Right atrium auricular region (tissue), 2 donors: Measurements from ENCODE around the gene SERPINF2. TPM values are rescaled to one million over a fixed set of nuclear protein-coding genes. Genes with fewer than 3 reads are reported as not detected.
"Not testable (repeated sequence)": the region's sequence is repeated elsewhere in the genome, so short reads cannot be mapped to it uniquely, and the experiment has no call there.

Experiments used
- DNase-seq: peaks from one replicate; pipeline ENCODE4 v3.0.0-alpha.2; 2019; ENCODE audit warnings: low spot score
- H3K27ac ChIP-seq, 2 donors: fragments of 200-600 bp; sonication (generic); 1 replicate in 1 of 2; 2 replicates in 1 of 2; pipeline ENCODE4 v1.5.1; 2016 to 2019
- H3K27me3 ChIP-seq, 2 donors: fragments of 200-600 bp; sonication (generic); one replicate each; pipeline versions ENCODE4 v1.5.1 to v1.6.0; 2017 to 2019
- H3K36me3 ChIP-seq: fragments of 200-600 bp; sonication (generic); one replicate; pipeline ENCODE4 v1.5.1; 2016
- H3K4me1 ChIP-seq, 2 donors: fragments of 200-600 bp; sonication (generic); one replicate each; pipeline versions ENCODE4 v1.5.1 to v1.6.0; 2017 to 2019
- H3K4me3 ChIP-seq, 2 donors: fragments of 200-600 bp; sonication (generic); 1 replicate in 1 of 2; 2 replicates in 1 of 2; pipeline ENCODE4 v1.5.1; 2017 to 2019; ENCODE audit warnings: mild to moderate bottlenecking in 1 of 2, moderate library complexity in 1 of 2
- H3K9me3 ChIP-seq, 2 donors: fragments of 200-600 bp; sonication (generic); one replicate each; pipeline ENCODE4 v1.5.1; 2019
- total RNA-seq, 2 donors: library from RNA; depleted of rRNA; stranded (reverse); fragments of >200 nt; gene quantifications; one replicate each; pipeline ENCODE4 v1.1.0, GENCODE V29; 2016
- TF ChIP-seq, protein P1 (sequence below), 2 donors: fragments of 200-600 bp; sonication (generic); IDR thresholded peaks; one replicate each; pipeline ENCODE4 v1.5.1; 2019; ENCODE audit warnings: antibody characterized with exemption in 2 of 2

Gene SERPINF2
- total RNA-seq, 2 donors from 2014 or later, result 1.0 to 1.5 TPM

DNA sequence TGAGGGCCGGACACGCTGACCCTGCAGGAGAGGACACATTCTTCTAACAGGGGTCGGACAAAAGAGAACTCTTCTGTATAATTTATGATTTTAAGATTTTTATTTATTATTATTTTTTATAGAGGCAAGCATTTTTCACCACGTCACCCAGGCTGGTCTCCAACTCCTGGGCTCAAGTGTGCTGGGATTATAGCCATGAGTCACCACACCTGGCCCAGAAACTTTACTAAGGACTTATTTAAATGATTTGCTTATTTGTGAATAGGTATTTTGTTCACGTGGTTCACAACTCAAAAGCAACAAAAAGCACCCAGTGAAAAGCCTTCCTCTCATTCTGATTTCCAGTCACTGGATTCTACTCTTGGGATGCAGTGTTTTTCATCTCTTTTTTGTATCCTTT lies 16.9 kb downstream of the SERPINF2 start:
- H3K4me1 ChIP-seq, result peaks cover 0 to 12% of the 10 kb centered on the region in 2 donors
- no peaks in the 10 kb centered on the region for H3K9me3 ChIP-seq
- TF ChIP-seq, protein P1, sequence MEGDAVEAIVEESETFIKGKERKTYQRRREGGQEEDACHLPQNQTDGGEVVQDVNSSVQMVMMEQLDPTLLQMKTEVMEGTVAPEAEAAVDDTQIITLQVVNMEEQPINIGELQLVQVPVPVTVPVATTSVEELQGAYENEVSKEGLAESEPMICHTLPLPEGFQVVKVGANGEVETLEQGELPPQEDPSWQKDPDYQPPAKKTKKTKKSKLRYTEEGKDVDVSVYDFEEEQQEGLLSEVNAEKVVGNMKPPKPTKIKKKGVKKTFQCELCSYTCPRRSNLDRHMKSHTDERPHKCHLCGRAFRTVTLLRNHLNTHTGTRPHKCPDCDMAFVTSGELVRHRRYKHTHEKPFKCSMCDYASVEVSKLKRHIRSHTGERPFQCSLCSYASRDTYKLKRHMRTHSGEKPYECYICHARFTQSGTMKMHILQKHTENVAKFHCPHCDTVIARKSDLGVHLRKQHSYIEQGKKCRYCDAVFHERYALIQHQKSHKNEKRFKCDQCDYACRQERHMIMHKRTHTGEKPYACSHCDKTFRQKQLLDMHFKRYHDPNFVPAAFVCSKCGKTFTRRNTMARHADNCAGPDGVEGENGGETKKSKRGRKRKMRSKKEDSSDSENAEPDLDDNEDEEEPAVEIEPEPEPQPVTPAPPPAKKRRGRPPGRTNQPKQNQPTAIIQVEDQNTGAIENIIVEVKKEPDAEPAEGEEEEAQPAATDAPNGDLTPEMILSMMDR (IDR thresholded peaks at IDR 0.05), result no peak
- no peak overlapping the region for H3K4me3 ChIP-seq
- DNase-seq, result no peak
- no peak overlapping the region for H3K27ac ChIP-seq
- H3K36me3 ChIP-seq, result no peaks in the 10 kb centered on the region
- H3K27me3 ChIP-seq, result no peaks in the 10 kb centered on the region

GRCh38 chr17:1762233-1762900 lies 19.7 kb downstream of the SERPINF2 start:
- peak; percentile 68 for DNase-seq
- no peaks in the 10 kb centered on the region for H3K9me3 ChIP-seq
- H3K36me3 ChIP-seq, result no peaks in the 10 kb centered on the region
- H3K4me3 ChIP-seq, result peak overlapping the region; percentile 41 to 52
- TF ChIP-seq, protein P1 (IDR thresholded peaks at IDR 0.05), result no peak
- peaks cover 0 to 34% of the 10 kb centered on the region in 2 donors for H3K4me1 ChIP-seq
- no peaks in the 10 kb centered on the region for H3K27me3 ChIP-seq
- H3K27ac ChIP-seq, result peak overlapping the region; percentile 76 to 82

DNA sequence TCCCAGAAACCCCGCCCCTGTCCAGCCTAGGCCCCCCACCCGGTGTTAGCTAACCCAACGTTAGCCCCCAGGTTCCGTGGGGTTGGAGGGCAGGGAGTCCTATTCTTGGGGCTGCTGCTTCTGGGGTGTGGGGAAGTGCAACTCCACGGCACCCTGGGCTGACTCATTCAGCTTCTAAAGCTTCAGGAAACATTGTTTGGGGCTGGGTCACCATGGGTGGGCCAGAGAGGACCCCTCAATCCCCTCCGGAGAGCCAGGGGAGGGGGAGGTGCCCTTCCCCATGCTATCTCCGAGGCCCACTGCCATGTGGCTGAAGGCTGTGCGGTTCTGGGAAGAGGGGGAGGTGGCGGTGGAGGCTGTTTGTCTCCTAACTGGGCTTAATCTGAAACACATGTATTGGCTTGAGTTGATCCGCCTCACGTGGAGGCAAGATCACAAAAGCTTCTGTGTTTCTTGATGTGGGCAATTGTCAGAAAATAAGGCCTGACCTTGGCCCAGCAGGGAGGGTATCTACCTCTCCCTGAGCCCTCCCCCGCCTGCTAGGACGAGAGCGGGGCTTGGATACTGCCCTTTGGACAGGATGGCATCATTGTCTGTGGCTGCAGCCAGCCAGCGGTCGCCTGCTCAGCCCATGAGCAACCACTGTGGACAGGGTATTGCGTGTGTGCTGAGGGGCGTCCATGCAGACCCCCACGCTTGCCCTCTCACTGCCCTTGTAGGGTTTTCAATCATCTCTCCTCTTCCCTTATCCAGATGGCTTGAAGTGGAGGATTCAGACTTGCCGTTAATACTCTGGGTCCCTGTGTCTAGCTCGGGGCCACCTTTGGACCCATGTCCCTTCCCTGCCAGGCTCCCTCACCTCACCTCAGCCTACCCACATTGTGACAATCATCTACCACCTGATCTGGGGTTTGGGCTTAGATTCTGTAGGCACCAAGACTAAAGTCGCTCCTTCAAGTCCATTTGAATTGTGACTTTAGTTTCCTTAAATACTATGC lies 20.5 kb downstream of the SERPINF2 start:
- TF ChIP-seq, protein P1 (IDR thresholded peaks at IDR 0.05), result no peak
- Histone ChIP-seq H3K27me3 (no peaks in the 10 kb centered on the region), H3K27ac (peak overlapping the region; percentile 76 to 82), H3K36me3 (no peaks in the 10 kb centered on the region), H3K4me3 (peak overlapping the region; percentile 41 to 52), H3K4me1 (peaks cover 0 to 34% of the 10 kb centered on the region in 2 donors), H3K9me3 (no peaks in the 10 kb centered on the region)
- DNase-seq, result peak; percentile 74

DNA sequence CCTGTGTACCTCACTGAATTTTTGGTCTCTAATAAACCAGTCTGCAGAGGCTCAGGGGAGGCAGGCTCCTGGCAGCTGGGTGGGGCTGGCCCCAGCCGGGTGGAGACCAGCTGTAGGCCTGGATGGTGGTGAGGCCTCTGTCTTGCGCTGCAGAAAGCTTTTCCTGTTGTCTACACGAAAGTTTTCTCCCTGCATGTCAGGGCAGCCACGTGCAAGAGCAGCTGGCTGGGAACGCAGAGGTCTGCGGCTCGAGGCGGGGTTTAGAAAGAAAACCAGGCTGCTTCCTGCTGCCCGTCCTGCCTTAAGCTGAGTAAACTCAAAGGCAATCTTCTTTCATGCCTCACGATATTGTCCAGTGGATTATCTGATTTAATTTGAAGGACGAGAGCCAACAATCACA lies 21.6 kb downstream of the SERPINF2 start:
- TF ChIP-seq, protein P1 (IDR thresholded peaks at IDR 0.05), result no peak
- DNase-seq, result peak; percentile 91
- H3K4me1 ChIP-seq, result peaks cover 0 to 34% of the 10 kb centered on the region in 2 donors
- no peaks in the 10 kb centered on the region for H3K27me3 ChIP-seq
- H3K27ac ChIP-seq, result peak overlapping the region; percentile 76 to 82
- H3K4me3 ChIP-seq, result peak overlapping the region in 1 of 2 donors; percentile 52
- no peaks in the 10 kb centered on the region for H3K9me3 ChIP-seq
- no peaks in the 10 kb centered on the region for H3K36me3 ChIP-seq

GRCh38 chr17:1764705-1765104 lies 22.0 kb downstream of the SERPINF2 start:
- H3K27me3 ChIP-seq, H3K4me3 ChIP-seq, H3K36me3 ChIP-seq, H3K9me3 ChIP-seq, DNase-seq: not testable (repeated sequence)
- Histone ChIP-seq H3K27ac (peak overlapping the region; percentile 76 to 82), H3K4me1 (peaks cover 0 to 34% of the 10 kb centered on the region in 2 donors)

- Histone ChIP-seq H3K27me3 (no peaks in the 10 kb centered on the region), H3K27ac (peak overlapping the region; percentile 3 to 82), H3K4me1 (peaks cover 0 to 34% of the 10 kb centered on the region in 2 donors), H3K4me3 (no peak overlapping the region), H3K36me3 (peaks cover 4% of the 10 kb centered on the region), H3K9me3 (no peaks in the 10 kb centered on the region)
- TF ChIP-seq, protein P1 (IDR thresholded peaks at IDR 0.05), result no peak
- no peak for DNase-seq
Measured at GRCh38 chr17:1765576-1765975, 22.9 kb downstream of the SERPINF2 start.
